ENCODE data around the gene PDPN.

- no peak for TF ChIP-seq POLR2A (IDR thresholded peaks at IDR 0.05; ENCODE audit: insufficient read depth in 1 of 2, low read depth in 2 of 2, low read length in 2 of 2)
- TF ChIP-seq ZNF770 (CRISPR knock-in tag; IDR thresholded peaks at IDR 0.05): no peak
- TF ChIP-seq ZNF672 (CRISPR knock-in tag; IDR thresholded peaks at IDR 0.05): no peak
- no peak for TF ChIP-seq ZNF24 (IDR thresholded peaks at IDR 0.05)
- no peak for TF ChIP-seq EP300 (IDR thresholded peaks at IDR 0.05; ENCODE audit: low read depth in 2 of 2, low read length in 2 of 2)
- no peak for TF ChIP-seq EP300 (CRISPR knock-in tag; IDR thresholded peaks at IDR 0.05; ENCODE audit: borderline replicate concordance)
- TF ChIP-seq CTCF (CRISPR knock-in tag; IDR thresholded peaks at IDR 0.05): no peak
- no peak for TF ChIP-seq NFE2L1 (CRISPR knock-in tag; IDR thresholded peaks at IDR 0.05; ENCODE audit: borderline replicate concordance)
Measured at GRCh38 chr1:13587256-13588030, 3.8 kb downstream of the PDPN start.
